GM12873 (cell line): ENCODE measurements around the gene NOSTRIN.
A peak's percentile ranks its signal among the peaks of the same experiment; 100 is the strongest.

Experiments used
- CTCF ChIP-seq: IDR thresholded peaks from 2 replicates; pipeline ENCODE4 v1.5.1; 2012; ENCODE audit warnings: low read depth, mild to moderate bottlenecking, moderate library complexity, low read length, control low read depth; ENCODE audit not compliant: insufficient read depth; ENCODE audit errors: missing control alignments

Gene NOSTRIN

DNA sequence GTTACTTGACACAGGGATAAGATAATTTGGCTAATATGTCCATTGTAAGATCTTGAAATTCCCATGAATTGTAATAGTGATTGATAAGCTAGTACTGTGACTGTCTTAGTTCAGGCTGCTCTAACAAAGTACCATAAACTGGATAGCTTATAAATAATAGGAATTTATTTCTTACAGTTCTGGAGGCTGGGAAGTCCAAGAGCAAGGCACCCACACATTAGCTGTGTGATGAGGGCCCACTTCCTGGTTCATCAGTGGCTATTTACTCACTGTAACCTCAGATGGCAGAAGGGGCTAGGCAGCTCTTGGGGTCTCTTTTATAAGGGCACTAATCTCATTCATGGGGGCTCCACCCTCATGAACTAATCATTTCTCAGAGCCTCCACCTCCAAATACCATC lies 28.5 kb downstream of the NOSTRIN start:
- no peak for TF ChIP-seq CTCF

DNA sequence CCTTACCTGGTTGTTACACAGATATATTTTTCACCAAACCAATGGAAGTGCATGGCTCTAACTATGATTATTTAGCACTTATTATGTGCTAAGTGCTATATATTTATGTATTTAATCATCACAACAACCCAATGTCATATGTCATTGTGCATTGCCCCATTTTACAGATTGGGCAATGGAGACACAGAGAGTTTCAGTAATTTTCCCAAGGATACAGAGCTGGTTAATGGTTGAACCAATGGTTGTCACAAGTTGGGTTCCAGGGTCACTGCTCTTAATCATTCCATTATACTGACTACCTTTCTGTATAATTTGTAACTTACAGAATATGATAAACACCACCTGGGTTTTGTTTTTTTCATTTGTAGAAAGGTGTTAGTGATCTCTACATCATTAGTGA lies 29.2 kb downstream of the NOSTRIN start:
- no peak for TF ChIP-seq CTCF

GRCh38 chr2:168835969-168836368 lies 33.5 kb downstream of the NOSTRIN start:
- no peak for TF ChIP-seq CTCF

DNA sequence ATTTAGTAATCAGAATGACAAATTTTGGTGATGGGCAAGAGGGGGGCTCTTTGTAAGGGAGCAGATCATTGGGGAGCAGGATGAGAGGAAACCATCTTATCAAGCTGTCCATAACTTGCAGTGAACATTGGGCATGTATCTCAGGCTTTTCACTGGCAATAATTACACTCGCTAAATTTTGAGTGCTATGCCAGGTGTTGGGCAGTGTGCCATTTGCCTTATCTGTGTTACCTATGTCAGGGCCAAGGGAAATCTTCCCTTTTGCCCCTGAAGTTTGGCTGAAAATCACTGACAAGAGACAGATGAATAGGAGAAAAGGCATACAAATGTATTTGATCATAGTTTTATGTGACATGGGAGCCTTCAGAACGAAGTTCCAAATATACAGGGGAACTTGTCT lies 39.0 kb downstream of the NOSTRIN start:
- TF ChIP-seq CTCF = no peak

DNA sequence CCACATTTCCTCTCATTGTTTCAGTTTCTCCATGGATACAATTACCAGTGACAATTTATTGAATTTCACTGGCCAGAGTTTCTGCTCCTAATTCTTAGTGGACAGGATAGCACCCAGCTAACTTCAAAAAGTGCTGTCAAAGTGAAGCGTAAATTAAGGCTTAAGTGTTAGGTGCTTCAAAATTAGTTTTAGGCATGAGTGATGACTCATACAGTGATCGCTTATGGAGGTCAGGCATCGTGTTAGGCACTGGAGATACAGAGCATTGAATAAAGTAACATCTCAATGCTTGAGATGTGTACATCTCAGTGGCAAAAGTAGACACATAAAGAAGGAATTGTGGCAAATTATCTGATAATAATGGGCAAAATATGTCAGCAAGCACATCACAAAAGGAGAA lies 40.8 kb downstream of the NOSTRIN start:
- no peak for TF ChIP-seq CTCF

DNA sequence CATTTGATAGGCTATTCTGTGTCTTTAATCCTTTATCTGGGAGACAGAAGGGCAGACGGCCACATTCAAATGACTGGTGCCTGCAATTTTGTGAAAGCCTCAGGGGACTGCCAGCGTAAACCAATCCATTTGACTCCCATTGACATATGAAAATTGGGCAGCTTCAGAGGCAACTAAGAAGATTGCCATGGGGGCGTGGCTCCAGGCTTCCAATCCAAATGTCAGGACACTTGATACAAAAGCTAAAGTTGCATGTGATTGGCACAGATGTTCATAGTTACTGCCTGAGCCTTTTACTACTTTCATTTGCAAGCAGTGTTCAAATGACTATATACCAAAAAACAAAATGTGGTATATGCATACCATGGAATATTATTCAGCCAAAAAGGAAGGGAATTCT lies 45.8 kb downstream of the NOSTRIN start:
- TF ChIP-seq CTCF = no peak

DNA sequence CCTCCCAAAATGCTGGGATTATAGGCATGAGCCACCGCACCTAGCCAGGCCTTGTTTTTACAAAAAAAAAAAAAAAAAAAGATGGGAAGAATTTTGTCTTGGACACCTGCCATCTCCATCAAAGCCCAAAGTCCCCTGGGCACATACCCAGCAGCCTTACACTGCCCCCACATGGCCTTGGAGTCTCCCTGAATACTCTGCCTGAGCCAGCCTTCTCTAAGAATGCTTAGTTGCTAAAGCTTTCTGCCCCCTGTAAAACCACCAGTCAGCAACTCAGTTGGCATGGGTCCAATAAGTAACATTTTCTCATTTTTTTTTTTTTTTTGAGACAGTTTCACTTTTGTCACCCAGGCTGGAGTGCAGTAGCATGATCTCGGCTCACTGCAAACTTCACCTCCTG lies 47.2 kb downstream of the NOSTRIN start:
- TF ChIP-seq CTCF = peak; percentile 24

GRCh38 chr2:168850846-168851245 lies 48.4 kb downstream of the NOSTRIN start:
- TF ChIP-seq CTCF = no peak
